DOHH2 (cell line): Measurements from ENCODE around the gene OGFOD3.

ENCODE experiments used
- H3F3A ChIP-seq: fragments of 200-600 bp; sonication (generic), shearing (Covaris generic); 2 replicates; pipeline ENCODE4 v1.6.0; 2016; ENCODE audit warnings: antibody characterized with exemption, mild to moderate bottlenecking; ENCODE audit not compliant: control insufficient read depth, insufficient read depth
- H3K27ac ChIP-seq: fragments of 200-600 bp; sonication (generic); 2 replicates; pipeline ENCODE4 v1.5.1; 2014; ENCODE audit warnings: low read depth, mild to moderate bottlenecking, low read length, moderate library complexity
- H3K27me3 ChIP-seq: fragments of 200-600 bp; sonication (generic); 2 replicates; pipeline ENCODE4 v1.6.1; 2014; ENCODE audit warnings: mild to moderate bottlenecking, low read length, mixed read lengths; ENCODE audit not compliant: control insufficient read depth
- H3K36me3 ChIP-seq: fragments of 200-600 bp; sonication (generic); 2 replicates; pipeline ENCODE4 v1.6.1; 2014; ENCODE audit warnings: mild to moderate bottlenecking, low read length, moderate library complexity, mixed read lengths; ENCODE audit not compliant: control insufficient read depth
- H3K4me1 ChIP-seq: fragments of 200-600 bp; sonication (generic); 2 replicates; pipeline ENCODE4 v1.6.1; 2014; ENCODE audit warnings: mild to moderate bottlenecking, low read length, mixed read lengths; ENCODE audit not compliant: control insufficient read depth
- H3K4me2 ChIP-seq: fragments of 200-600 bp; sonication (generic); 2 replicates; pipeline ENCODE4 v1.6.0; 2014; ENCODE audit warnings: mild to moderate bottlenecking, low read length, moderate library complexity
- H3K4me3 ChIP-seq: fragments of 200-600 bp; sonication (generic); 2 replicates; pipeline ENCODE4 v1.5.1; 2014; ENCODE audit warnings: mild to moderate bottlenecking, low read length, mixed read lengths
- H3K79me2 ChIP-seq: fragments of 200-600 bp; sonication (generic); 2 replicates; pipeline ENCODE4 v1.6.1; 2014; ENCODE audit warnings: mild to moderate bottlenecking, low read length, mixed read lengths; ENCODE audit not compliant: control insufficient read depth
- H3K9me2 ChIP-seq: fragments of 200-600 bp; sonication (generic); replicated peaks from 2 replicates; pipeline ENCODE4 v1.6.1; 2014; ENCODE audit warnings: mild to moderate bottlenecking, low read length, mixed read lengths; ENCODE audit not compliant: control insufficient read depth
- H3K9me3 ChIP-seq: fragments of 200-600 bp; sonication (generic); 2 replicates; pipeline ENCODE4 v1.6.1; 2014; ENCODE audit warnings: antibody characterized with exemption, low read length, mixed read lengths; ENCODE audit not compliant: control insufficient read depth, insufficient read depth
- H4K20me1 ChIP-seq: fragments of 200-600 bp; sonication (generic); 2 replicates; pipeline ENCODE4 v1.6.0; 2014; ENCODE audit warnings: low read depth, mild to moderate bottlenecking, antibody characterized with exemption, low read length, moderate library complexity; ENCODE audit not compliant: control insufficient read depth, insufficient read depth
- CTCF ChIP-seq: fragments of 200-600 bp; sonication (generic); IDR thresholded peaks from one replicate; pipeline ENCODE4 v1.5.1; 2014; ENCODE audit warnings: antibody characterized with exemption, mild to moderate bottlenecking, low read depth, low read length; ENCODE audit not compliant: poor library complexity, severe bottlenecking
- EZH2phosphoT487 ChIP-seq: fragments of 200-600 bp; sonication (generic); IDR thresholded peaks from 2 replicates; pipeline ENCODE4 v1.6.1; 2017; ENCODE audit warnings: borderline replicate concordance, mild to moderate bottlenecking, antibody characterized with exemption, low read length, moderate library complexity, mixed read lengths

OGFOD3 gene

GRCh38 chr17:82405051-82405450, 13.3 kb downstream of the OGFOD3 start:
- H3K36me3 ChIP-seq = peaks cover 6% of the 10 kb centered on the region; the same call in 1 of the 2 replicates
- H3F3A ChIP-seq = no peaks in the 10 kb centered on the region
- H3K27ac ChIP-seq = no peak overlapping the region
- TF ChIP-seq EZH2phosphoT487 (no peak), CTCF (no peak)
- no peaks in the 10 kb centered on the region for H3K9me3 ChIP-seq
- no peak overlapping the region for H3K4me3 ChIP-seq
- no peaks in the 10 kb centered on the region for H3K27me3 ChIP-seq
- H3K79me2 ChIP-seq = no peaks in the 10 kb centered on the region
- no peaks in the 10 kb centered on the region for H3K9me2 ChIP-seq
- no peaks in the 10 kb centered on the region for H4K20me1 ChIP-seq
- peaks cover 9% of the 10 kb centered on the region; the same call in 1 of the 2 replicates for H3K4me1 ChIP-seq
- no peak overlapping the region for H3K4me2 ChIP-seq

- Histone ChIP-seq H3K27ac (no peak overlapping the region), H3F3A (no peaks in the 10 kb centered on the region), H3K79me2 (no peaks in the 10 kb centered on the region), H4K20me1 (no peaks in the 10 kb centered on the region), H3K4me1 (peaks cover 9% of the 10 kb centered on the region; the same call in 1 of the 2 replicates), H3K4me2 (no peak overlapping the region), H3K9me3 (no peaks in the 10 kb centered on the region), H3K36me3 (peaks cover 6% of the 10 kb centered on the region; the same call in 1 of the 2 replicates), H3K4me3 (no peak overlapping the region), H3K9me2 (no peaks in the 10 kb centered on the region), H3K27me3 (no peaks in the 10 kb centered on the region)
- TF ChIP-seq EZH2phosphoT487 = no peak
- no peak for TF ChIP-seq CTCF
These were observed 14.4 kb downstream of the OGFOD3 start for GRCh38 chr17:82403662-82404660.

GRCh38 chr17:82402865-82403264, 15.5 kb downstream of the OGFOD3 start:
- Histone ChIP-seq H4K20me1 (no peaks in the 10 kb centered on the region), H3K27ac (no peak overlapping the region), H3K36me3 (peaks cover 6% of the 10 kb centered on the region; the same call in 1 of the 2 replicates), H3K79me2 (no peaks in the 10 kb centered on the region), H3K4me1 (0 out of 2 replicates have a peak, but pooled peaks cover 4% of the 10 kb centered on the region), H3K27me3 (no peaks in the 10 kb centered on the region), H3K9me2 (no peaks in the 10 kb centered on the region), H3K9me3 (no peaks in the 10 kb centered on the region), H3K4me3 (no peak overlapping the region), H3K4me2 (no peak overlapping the region), H3F3A (no peaks in the 10 kb centered on the region)
- no peak for TF ChIP-seq EZH2phosphoT487
- no peak for TF ChIP-seq CTCF
